ACHN (cell line): Measurements from ENCODE around the gene LINGO1.

Experiments
- DNase-seq: peaks from one replicate; pipeline ENCODE4 v3.0.0-alpha.2; 2015
- in situ Hi-C: cut with HindIII; loops from 2 replicates; pipeline ENCODE4 v1.10.0; 2017; ENCODE audit warnings: low sequenced_read_pairs, low pct_ligation_motif_present, low pct_unique_long_range_greater_than_20kb

Gene LINGO1

DNA sequence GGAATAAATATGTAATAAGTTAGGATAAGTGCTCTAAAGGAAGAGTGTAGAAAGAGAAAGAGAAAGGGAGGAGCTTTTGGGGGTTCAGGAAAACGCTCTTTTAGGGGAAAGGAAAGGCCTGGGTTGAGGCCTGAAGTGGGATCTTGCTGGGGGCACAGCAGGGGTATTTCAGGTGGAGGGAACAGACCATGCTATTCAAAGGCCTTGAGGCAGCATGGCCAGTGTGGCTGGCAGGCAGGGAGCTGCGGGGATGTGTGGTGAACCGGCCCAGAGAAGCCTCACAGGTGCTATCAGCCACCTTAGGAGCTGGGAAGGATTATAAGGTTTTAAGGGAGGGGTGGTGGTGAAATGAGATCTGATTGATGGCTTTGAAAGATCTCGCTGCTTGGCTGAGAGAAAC is 66.6 kb downstream of the LINGO1 start:
- in situ Hi-C loops: no loop called here
- DNase-seq: no peak

DNA sequence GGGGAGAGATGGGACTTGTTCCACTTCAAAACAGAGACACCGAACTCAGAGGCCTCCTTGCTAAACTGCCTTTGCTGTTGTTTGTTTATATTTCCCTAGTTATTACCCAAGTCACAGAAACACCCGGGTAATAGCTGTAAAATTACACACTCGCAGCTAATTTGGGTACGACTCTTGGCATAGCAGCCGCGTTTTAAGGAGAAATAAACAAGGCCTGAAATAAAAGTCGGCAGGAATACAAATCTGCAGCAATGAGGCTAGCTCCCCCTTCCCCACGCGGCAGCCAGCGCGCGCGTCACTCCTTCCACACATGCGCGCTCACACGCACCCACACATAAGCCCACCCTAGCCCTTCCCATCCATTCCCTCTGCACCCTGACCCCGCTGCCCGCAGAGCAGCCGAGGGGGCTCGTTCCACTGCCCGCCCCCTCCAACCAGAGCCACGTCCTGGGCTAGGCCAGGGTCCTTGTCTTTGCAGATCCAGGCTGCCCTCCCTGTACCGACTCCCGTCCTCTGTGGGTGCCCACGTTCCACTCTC is 67.3 kb downstream of the LINGO1 start:
- in situ Hi-C loops: no loop called here
- DNase-seq: no peak

DNA sequence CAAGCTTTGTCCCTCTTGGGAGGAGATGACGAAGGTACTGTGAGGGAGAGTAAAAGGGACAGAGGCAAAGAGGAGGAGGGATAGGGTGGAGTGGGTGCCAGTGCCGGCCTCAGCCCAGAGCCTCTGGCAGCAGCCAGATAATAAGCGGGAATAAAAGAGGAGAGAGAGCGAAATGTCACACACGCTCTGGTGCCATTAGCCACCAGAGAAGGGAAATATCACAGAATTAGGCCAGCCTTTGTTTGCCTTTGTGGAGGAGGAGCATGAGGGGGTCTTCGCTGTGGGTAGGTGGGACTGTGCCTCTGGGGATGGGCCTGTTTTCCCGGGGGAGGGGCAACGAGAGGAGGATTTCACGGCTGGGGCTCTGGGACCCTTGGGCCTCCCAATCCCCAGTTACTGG is 67.8 kb downstream of the LINGO1 start:
- DNase-seq: no peak
- in situ Hi-C loops: no loop called here

GRCh38 chr15:77564341-77564740 is 68.4 kb downstream of the LINGO1 start:
- DNase-seq: no peak
- in situ Hi-C loops: no loop called here

GRCh38 chr15:77563623-77564156 is 69.0 kb downstream of the LINGO1 start:
- DNase-seq: no peak
- in situ Hi-C loops: no loop called here
